NCI-H2196 (cell line): ENCODE results near the gene COX8A.
"Not testable (repeated sequence)": the region's sequence is repeated elsewhere in the genome, so short reads cannot be mapped to it uniquely, and the experiment has no call there.

Experiments used
- DNase-seq: peaks from one replicate; lab custom pipeline; 2025; ENCODE audit not compliant: unreplicated experiment; lab: John Stamatoyannopoulos, UW

COX8A gene

GRCh38 chr11:63974259-63975143 is at the start of gene COX8A:
TSS of gene COX8A (plus strand) at chr11:63974620. CDS start at chr11:63974681, 61 bp downstream.
- DNase-seq = peak; percentile 100

GRCh38 chr11:63929616-63930015 is 44.8 kb upstream of the COX8A start:
- no peak for DNase-seq

GRCh38 chr11:63931045-63931444 is 43.4 kb upstream of the COX8A start:
- DNase-seq = no peak

GRCh38 chr11:63931876-63932275 is 42.5 kb upstream of the COX8A start:
- DNase-seq = no peak

- DNase-seq = no peak
Measured at GRCh38 chr11:63933459-63933858, 41.0 kb upstream of the COX8A start.

GRCh38 chr11:63937713-63938478 is 36.5 kb upstream of the COX8A start:
- peak; percentile 61 for DNase-seq

- DNase-seq = peak; percentile 99
Measured at GRCh38 chr11:63938479-63939396, 35.7 kb upstream of the COX8A start, which contains the start of gene NAA40. TSS of gene NAA40 (plus strand) at chr11:63939002. CDS start at chr11:63939097, 95 bp downstream.

GRCh38 chr11:63939397-63939891 is 35.0 kb upstream of the COX8A start:
- no peak for DNase-seq

GRCh38 chr11:63940786-63941185 is 33.6 kb upstream of the COX8A start:
- DNase-seq = no peak

GRCh38 chr11:63941901-63942300 is 32.5 kb upstream of the COX8A start:
- no peak for DNase-seq

- DNase-seq = no peak
Measured at GRCh38 chr11:63942803-63943202, 31.6 kb upstream of the COX8A start.

GRCh38 chr11:63944987-63945386 is 29.4 kb upstream of the COX8A start:
- DNase-seq = no peak

GRCh38 chr11:63945477-63946163 is 28.8 kb upstream of the COX8A start:
- peak; percentile 80 for DNase-seq

GRCh38 chr11:63951779-63952536 is 22.5 kb upstream of the COX8A start:
- DNase-seq = no peak

GRCh38 chr11:63952570-63952969 is 21.9 kb upstream of the COX8A start:
- no peak for DNase-seq

- no peak for DNase-seq
Measured at GRCh38 chr11:63958008-63958407, 16.4 kb upstream of the COX8A start.

- DNase-seq = peak; percentile 85
Measured at GRCh38 chr11:63961608-63962412, 12.6 kb upstream of the COX8A start.

GRCh38 chr11:63963895-63964294 is 10.5 kb upstream of the COX8A start:
- not testable (repeated sequence) for DNase-seq

GRCh38 chr11:63966444-63966843 is 8.0 kb upstream of the COX8A start:
- DNase-seq = no peak
